Heart left ventricle (tissue), 16 donors: ENCODE data around the gene ZNF628. TPM values are rescaled to one million over a fixed set of nuclear protein-coding genes. Genes with fewer than 3 reads are reported as not detected.

Experiments used
- ATAC-seq, 4 donors: fragments of 200-7000 bp; cut with Tn5 transposase; one replicate each; pipeline ENCODE4 v1.9.1; 2020 to 2022; ENCODE audit warnings: moderate library complexity in 4 of 4, mild to moderate bottlenecking in 3 of 4, moderate number of reproducible peaks in 1 of 4
- DNase-seq, 5 donors: peaks; one replicate each; pipeline ENCODE4 v3.0.0-alpha.2; 2020
- H3K27ac ChIP-seq, 12 donors: fragments of 200-600 bp; sonication (generic) in 4 of 12; one replicate each; pipeline versions ENCODE4 v1.5.0 to v1.8.0; 2016 to 2022; ENCODE audit warnings: mild to moderate bottlenecking in 2 of 12
- H3K27me3 ChIP-seq, 9 donors: fragments of 200-600 bp; sonication (generic) in 2 of 9; one replicate each; pipeline versions ENCODE4 v1.5.1 to v1.8.0; 2016 to 2022; ENCODE audit warnings: mild to moderate bottlenecking in 3 of 9
- H3K36me3 ChIP-seq, 9 donors: fragments of 200-600 bp; sonication (generic) in 2 of 9; one replicate each; pipeline versions ENCODE4 v1.5.0 to v1.8.0; 2018 to 2022; ENCODE audit warnings: mild to moderate bottlenecking in 2 of 9
- H3K4me1 ChIP-seq, 12 donors: fragments of 200-600 bp; sonication (generic) in 4 of 12; one replicate each; pipeline versions ENCODE4 v1.5.0 to v1.8.0; 2016 to 2022; ENCODE audit warnings: mild to moderate bottlenecking in 3 of 12
- H3K4me3 ChIP-seq, 12 donors: fragments of 200-600 bp; sonication (generic) in 4 of 12; one replicate each; pipeline versions ENCODE4 v1.5.0 to v1.8.0; 2017 to 2022; ENCODE audit warnings: mild to moderate bottlenecking in 9 of 12, moderate library complexity in 4 of 12
- H3K9me3 ChIP-seq, 12 donors: fragments of 200-600 bp; sonication (generic) in 4 of 12; one replicate each; pipeline versions ENCODE4 v1.5.0 to v1.8.0; 2016 to 2022; ENCODE audit warnings: mild to moderate bottlenecking in 1 of 12
- CTCF ChIP-seq, 12 donors: fragments of 200-600 bp; sonication (generic) in 4 of 12; IDR thresholded peaks; one replicate each; pipeline versions ENCODE4 v1.5.0 to v1.8.0; 2018 to 2022; ENCODE audit warnings: antibody characterized with exemption in 12 of 12, mild to moderate bottlenecking in 5 of 12
- POLR2A ChIP-seq, 2 donors: fragments of 450-650 bp; IDR thresholded peaks; one replicate each; pipeline ENCODE4 v1.6.1; 2017; ENCODE audit warnings: antibody characterized with exemption in 2 of 2, mild to moderate bottlenecking in 2 of 2, moderate library complexity in 2 of 2
- WGBS, 4 donors: extraction: QIAGEN DNeasy Blood & Tissue Kit in 2 of 4; methylation state at CpG; one replicate each; pipeline versions ENCODE4 v1.1.5 to v1.1.7; 2013 to 2018; 5-methylcytosine and 5-hydroxymethylcytosine counted together
- intact Hi-C, 10 donors: fragments of 100-400 bp; cut with DNase I; formaldehyde crosslinking; loops; one replicate each; pipeline versions ENCODE4 v1.11.1 to v1.14.2; 2022
- polyA plus RNA-seq, 2 donors: library from polyadenylated mRNA; stranded (reverse); fragments of 200-250 nt; gene quantifications; one replicate each; pipeline ENCODE4 v1.2.3, GENCODE V29; 2013
- total RNA-seq, 9 donors: library from RNA; depleted of rRNA in 2 of 9; stranded (reverse); fragments of >200 nt in 2 of 9; fragmentation: NEBNext Ultra II Directional in 3 of 9; extraction: Animal tissue kit (Norgen Biotek cat#: 25700) in 3 of 9; gene quantifications; one replicate each; pipeline versions ENCODE4 v1.1.0 to v1.2.4, GENCODE V29; 2016 to 2023
- donor health status: ischemic (EF 13 %, LVEDD 7.1; RV severe dilation, severe dysfunction).
- donor health status: healthy with polysubstance abuse.
- donor health status: DM: no; HTN: yes; CAD: no.
- donor health status: DM: no; HTN: no; CAD: no.
- donor health status: ischemic (EF 25% LVEDD 6.9; RV normal size, moderate dysfunction).
- donor health status: ischemic (EF 25% LVEDD 5.7; RV mildly dilated, moderate dysfunction).
- donor health status: healthy.
- donor health status: DM: yes; HTN: yes; CAD: no.
- donor health status: ischemic (EF 35%, LVEDD 5.7; RV mildly dilated, moderate dysfunction).
- donor health status: nonischemic (EF 11% LVEDD 7.7; RV severe dilation, severe dysfunction).
- donor health status: DM: yes; HTN: yes; CAD: no.
- donor health status: PGD.
- donor health status: ischemic (EF 29% LVEDD 5.4; RV normal size, mild dysfunction).
- donor health status: nonischemic (EF 23%, LVEDD 6.1; RV moderate dilation, normal function).

Gene ZNF628
- total and polyA plus RNA-seq, 11 donors = 2.3 to 10.3 (median 5.4) TPM

- WGBS, 4 donors = 79 to 90% (median 83%) methylated on average over 16 of the region's 16 CpGs
- DNase-seq (no peak), ATAC-seq (no peak)
- Histone ChIP-seq H3K27me3 (peaks cover 0 to 7% (median 0%) of the 10 kb centered on the region in 9 donors), H3K27ac (no peak overlapping the region), H3K4me1 (peaks cover 0 to 24% (median 9%) of the 10 kb centered on the region in 12 donors), H3K36me3 (peaks cover 0 to 16% (median 7%) of the 10 kb centered on the region in 9 donors), H3K9me3 (no peaks in the 10 kb centered on the region), H3K4me3 (no peak overlapping the region)
- intact Hi-C loops = loop anchor here in 2 of 10 donors (5.0 to 10.0 kb wide), 2 partner anchors 266 to 313 kb away; partner anchors contain the start of gene TNNT1 (in 1 of the 2)
- TF ChIP-seq CTCF (IDR thresholded peaks at IDR 0.05) (no peak), POLR2A (IDR thresholded peaks at IDR 0.05) (no peak)
Observed at GRCh38 chr19:55457683-55458457, 18.5 kb upstream of the ZNF628 start.

- Histone ChIP-seq H3K27ac (peak overlapping the region in 8 of 12 donors; percentile 54 to 97 (median 93)), H3K36me3 (peaks cover 0 to 16% (median 7%) of the 10 kb centered on the region in 9 donors), H3K4me1 (peaks cover 0 to 24% (median 9%) of the 10 kb centered on the region in 12 donors), H3K27me3 (no peaks in the 10 kb centered on the region), H3K4me3 (peak overlapping the region in 2 of 12 donors; percentile 71 to 84), H3K9me3 (no peaks in the 10 kb centered on the region)
- ATAC-seq (no peak), DNase-seq (peak in 1 of 5 donors; percentile 33)
- TF ChIP-seq POLR2A (IDR thresholded peaks at IDR 0.05) = no peak
- no peak for TF ChIP-seq CTCF (IDR thresholded peaks at IDR 0.05)
- intact Hi-C loops = loop anchor here in 2 of 10 donors (5.0 to 10.0 kb wide), 2 partner anchors 267 to 315 kb away; partner anchors contain the start of gene TNNT1 (in 1 of the 2)
- 59 to 64% (median 63%) methylated on average over 8 of the region's 8 CpGs for WGBS, 4 donors
Observed at GRCh38 chr19:55459551-55459949, 16.9 kb upstream of the ZNF628 start.

- Histone ChIP-seq H3K4me1 (peaks cover 0 to 24% (median 9%) of the 10 kb centered on the region in 12 donors), H3K36me3 (peaks cover 0 to 14% (median 5%) of the 10 kb centered on the region in 9 donors), H3K9me3 (no peaks in the 10 kb centered on the region), H3K27ac (peak overlapping the region in 11 of 12 donors; percentile 54 to 97 (median 92)), H3K27me3 (no peaks in the 10 kb centered on the region), H3K4me3 (peak overlapping the region in 10 of 12 donors; percentile 58 to 94 (median 86))
- intact Hi-C loops = loop anchor here in 4 of 10 donors (2.0 to 10.0 kb wide), 5 partner anchors 49 to 315 kb away; partner anchors contain the start of gene TNNT1 (in 1 of the 4)
- DNase-seq = no peak
- 30 to 42% (median 40%) methylated on average over 16 of the region's 16 CpGs for WGBS, 4 donors
- no peak for ATAC-seq
- TF ChIP-seq POLR2A (IDR thresholded peaks at IDR 0.05) (no peak), CTCF (IDR thresholded peaks at IDR 0.05) (no peak)
Observed at GRCh38 chr19:55459950-55460657, 16.3 kb upstream of the ZNF628 start.
